HepG2 (cell line): ENCODE data around the gene PLEKHG2. TPM values are rescaled to one million over a fixed set of nuclear protein-coding genes. Genes with fewer than 3 reads are reported as not detected.

Source experiments
- CBFB ChIP-seq: sonication (generic); formaldehyde crosslinking; IDR thresholded peaks from 2 replicates; pipeline ENCODE4 v1.4.0; 2020; ENCODE audit warnings: missing genetic modification reagents
- CERS6 ChIP-seq: sonication (generic); formaldehyde crosslinking; IDR thresholded peaks from 2 replicates; pipeline ENCODE4 v1.5.0; 2020; ENCODE audit warnings: missing genetic modification reagents
- ETS1 ChIP-seq: sonication (generic); formaldehyde crosslinking; IDR thresholded peaks from 2 replicates; pipeline ENCODE4 v1.4.0; 2020; ENCODE audit warnings: missing genetic modification reagents
- FOXO4 ChIP-seq: sonication (generic); formaldehyde crosslinking; conservative IDR thresholded peaks from 2 replicates; pipeline ENCODE4 v1.8.1; 2023; ENCODE audit warnings: missing genetic modification reagents
- GATA4 ChIP-seq: sonication (generic); IDR thresholded peaks from 2 replicates; pipeline ENCODE4 v1.6.1; 2016; ENCODE audit warnings: antibody characterized with exemption, low read depth, borderline replicate concordance
- HOXA7 ChIP-seq: sonication (generic); formaldehyde crosslinking; IDR thresholded peaks from 2 replicates; pipeline ENCODE4 v1.8.1; 2022; ENCODE audit warnings: mild to moderate bottlenecking, missing genetic modification reagents, moderate library complexity
- KDM4B ChIP-seq: sonication (generic); formaldehyde crosslinking; IDR thresholded peaks from 2 replicates; pipeline ENCODE4 v1.4.0; 2020; ENCODE audit warnings: missing genetic modification reagents
- KLF11 ChIP-seq: IDR thresholded peaks from 2 replicates; pipeline ENCODE4 v1.6.1; 2016; ENCODE audit warnings: missing compliant biosample characterization
- KLF12 ChIP-seq: sonication (generic); formaldehyde crosslinking; IDR thresholded peaks from 2 replicates; pipeline ENCODE4 v1.4.0; 2020; ENCODE audit warnings: missing genetic modification reagents, borderline replicate concordance
- NCOA5 ChIP-seq: sonication (generic); formaldehyde crosslinking; IDR thresholded peaks from 2 replicates; pipeline ENCODE4 v1.4.0; 2020; ENCODE audit warnings: missing genetic modification reagents
- PCBP1 ChIP-seq: fragments of 200-400 bp; formaldehyde crosslinking; IDR thresholded peaks from 2 replicates; pipeline ENCODE4 v1.6.1; 2017; ENCODE audit warnings: mild to moderate bottlenecking, low read depth, low read length, borderline replicate concordance
- REXO4 ChIP-seq: sonication (generic); formaldehyde crosslinking; IDR thresholded peaks from 2 replicates; pipeline ENCODE4 v1.8.0; 2022; ENCODE audit warnings: missing genetic modification reagents, mild to moderate bottlenecking, borderline replicate concordance
- SRF ChIP-seq: IDR thresholded peaks from 2 replicates; pipeline ENCODE4 v1.6.1; 2011; ENCODE audit warnings: mild to moderate bottlenecking, low read depth, low read length, moderate library complexity
- ZBTB42 ChIP-seq: sonication (generic); formaldehyde crosslinking; IDR thresholded peaks from 2 replicates; pipeline ENCODE4 v1.5.0; 2020; ENCODE audit warnings: mild to moderate bottlenecking, missing genetic modification reagents
- ZFY ChIP-seq: sonication (generic); formaldehyde crosslinking; IDR thresholded peaks from 2 replicates; pipeline ENCODE4 v1.4.0; 2020; ENCODE audit warnings: missing genetic modification reagents
- ZNF20 ChIP-seq: sonication (generic); formaldehyde crosslinking; IDR thresholded peaks from 2 replicates; pipeline ENCODE4 v1.4.0; 2020; ENCODE audit warnings: mild to moderate bottlenecking, moderate library complexity, missing genetic modification reagents
- ZNF496 ChIP-seq: sonication (generic); formaldehyde crosslinking; IDR thresholded peaks from 2 replicates; pipeline ENCODE4 v1.8.1; 2023; ENCODE audit warnings: mild to moderate bottlenecking, moderate library complexity, missing genetic modification reagents; ENCODE audit not compliant: insufficient replicate concordance
- ZNF546 ChIP-seq: sonication (generic); formaldehyde crosslinking; conservative IDR thresholded peaks from 2 replicates; pipeline ENCODE4 v1.8.1; 2023; ENCODE audit warnings: mild to moderate bottlenecking, missing genetic modification reagents
- ZNF552 ChIP-seq: sonication (generic); formaldehyde crosslinking; IDR thresholded peaks from 2 replicates; pipeline ENCODE4 v1.9.0; 2022; ENCODE audit warnings: missing genetic modification reagents, mild to moderate bottlenecking, borderline replicate concordance
- ZNF557 ChIP-seq: sonication (generic); formaldehyde crosslinking; IDR thresholded peaks from 2 replicates; pipeline ENCODE4 v1.4.0; 2020; ENCODE audit warnings: missing genetic modification reagents
- ZNF564 ChIP-seq: sonication (generic); formaldehyde crosslinking; IDR thresholded peaks from 2 replicates; pipeline ENCODE4 v1.8.1; 2023; ENCODE audit warnings: mild to moderate bottlenecking, missing genetic modification reagents
- ZNF670 ChIP-seq: sonication (generic); formaldehyde crosslinking; IDR thresholded peaks from 2 replicates; pipeline ENCODE4 v1.8.0; 2022; ENCODE audit warnings: mild to moderate bottlenecking, missing genetic modification reagents, borderline replicate concordance
- polyA plus RNA-seq, 8 experiments: library from polyadenylated mRNA; depleted of rRNA in 3 of 8; stranded (reverse) in 7 of 8; unstranded in 1 of 8; fragments of >200 nt; fragmentation: Illumina TruSeq in 4 of 8; extraction: Trizol in 4 of 8; gene quantifications; 2 replicates each; pipeline versions ENCODE4 v1.2.1 to v1.2.3, GENCODE V29; 2011 to 2016; ENCODE audit warnings: low read depth in 4 of 8, missing spikeins in 1 of 8, mixed read lengths in 1 of 8; ENCODE audit not compliant: insufficient read depth in 1 of 8
- total RNA-seq, 5 experiments: library from RNA; depleted of rRNA; stranded (reverse); fragments of >200 nt; fragmentation: Illumina TruSeq; extraction: Trizol; gene quantifications; 2 replicates each; pipeline ENCODE4 v1.2.3, GENCODE V29; 2016; ENCODE audit warnings: low read depth in 1 of 5
- TF ChIP-seq, protein P1 (sequence below): sonication (generic); formaldehyde crosslinking; IDR thresholded peaks from 2 replicates; pipeline ENCODE4 v1.4.0; 2020; ENCODE audit warnings: missing genetic modification reagents

PLEKHG2 gene
- total and polyA plus RNA-seq, 2 of the 13 experiments (the other 11 are each of a cell fraction or from before 2014, with no cell fraction given) = 3.6 to 6.8 TPM

- peak; percentile 61; the same call in 1 of the 2 replicates for TF ChIP-seq ETS1
- TF ChIP-seq ZFY = no peak
- no peak for TF ChIP-seq ZNF546 (CRISPR knock-in tag)
- TF ChIP-seq NCOA5 (CRISPR knock-in tag) = no peak
- no peak for TF ChIP-seq ZNF670 (CRISPR knock-in tag)
- no peak for TF ChIP-seq FOXO4
- TF ChIP-seq REXO4 (CRISPR knock-in tag) = no peak
- no peak for TF ChIP-seq HOXA7 (CRISPR knock-in tag)
- TF ChIP-seq ZNF552 (CRISPR knock-in tag) = no peak
- peak; percentile 84; the same call in 1 of the 2 replicates for TF ChIP-seq KLF12
- peak; percentile 26; the same call in 1 of the 2 replicates for TF ChIP-seq CBFB
- no peak for TF ChIP-seq ZNF496 (CRISPR knock-in tag)
- TF ChIP-seq GATA4 = peak; percentile 30; the same call in 1 of the 2 replicates
- no peak for TF ChIP-seq CERS6
- TF ChIP-seq SRF = 0 out of 2 replicates have a peak, but pooled peaks have one; percentile 42
- no peak for TF ChIP-seq KDM4B (CRISPR knock-in tag)
- TF ChIP-seq ZNF564 (CRISPR knock-in tag) = peak; percentile 66; the same call in 1 of the 2 replicates
- no peak for TF ChIP-seq ZNF557 (CRISPR knock-in tag)
- no peak; the same call in 1 of the 2 replicates for TF ChIP-seq KLF11 (CRISPR knock-in tag)
- TF ChIP-seq ZBTB42 (CRISPR knock-in tag) = 0 out of 2 replicates have a peak, but pooled peaks have one; percentile 8
- peak; percentile 56; the same call in 1 of the 2 replicates for TF ChIP-seq PCBP1
- TF ChIP-seq, protein P1, sequence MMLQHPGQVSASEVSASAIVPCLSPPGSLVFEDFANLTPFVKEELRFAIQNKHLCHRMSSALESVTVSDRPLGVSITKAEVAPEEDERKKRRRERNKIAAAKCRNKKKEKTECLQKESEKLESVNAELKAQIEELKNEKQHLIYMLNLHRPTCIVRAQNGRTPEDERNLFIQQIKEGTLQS = no peak
- no peak for TF ChIP-seq ZNF20 (CRISPR knock-in tag)
Observed at GRCh38 chr19:39390751-39391437, 21.6 kb upstream of the PLEKHG2 start, which contains the start of the genes MED29 and PAF1 (continued).
